Central memory CD8-positive, alpha-beta T cell (primary cell): ENCODE measurements around the gene EPN2.

Experiments
- ATAC-seq: fragments of 150-1000 bp; cut with Tn5 transposase; replicated peaks from 2 replicates; pipeline ENCODE4 v1.10.0; 2022; ENCODE audit warnings: mild to moderate bottlenecking, moderate FRiP score, moderate number of reproducible peaks; ENCODE audit not compliant: poor library complexity, severe bottlenecking; ENCODE audit errors: extremely low read depth
- DNase-seq, 2 donors: peaks; one replicate each; pipeline ENCODE4 v3.0.0; 2021; ENCODE audit warnings: low spot score in 2 of 2
- H3K27ac Mint-ChIP-seq: one replicate; pipeline ENCODE4 v1.8.0; 2022; ENCODE audit warnings: low read depth, mild to moderate bottlenecking, moderate library complexity, mixed read lengths
- H3K27me3 Mint-ChIP-seq: one replicate; pipeline ENCODE4 v1.8.0; 2022; ENCODE audit warnings: mixed read lengths
- H3K36me3 Mint-ChIP-seq: one replicate; pipeline ENCODE4 v1.8.0; 2022; ENCODE audit warnings: mild to moderate bottlenecking, moderate library complexity, mixed read lengths; ENCODE audit not compliant: insufficient read depth
- H3K4me1 Mint-ChIP-seq: one replicate; pipeline ENCODE4 v1.8.0; 2022; ENCODE audit warnings: mixed read lengths
- H3K4me3 Mint-ChIP-seq: one replicate; pipeline ENCODE4 v1.8.0; 2022; ENCODE audit warnings: mild to moderate bottlenecking, moderate library complexity, mixed read lengths
- H3K9me3 Mint-ChIP-seq: one replicate; pipeline ENCODE4 v1.8.0; 2022; ENCODE audit warnings: mixed read lengths

The EPN2 gene

GRCh38 chr17:19316761-19317358 lies 79.7 kb downstream of the EPN2 start:
- Mint-ChIP-seq H3K4me3 (no peak overlapping the region), H3K4me1 (no peaks in the 10 kb centered on the region), H3K36me3 (no peaks in the 10 kb centered on the region), H3K27me3 (no peaks in the 10 kb centered on the region), H3K27ac (no peak overlapping the region), H3K9me3 (no peaks in the 10 kb centered on the region)
- ATAC-seq (no peak), DNase-seq (no peak)

- no peak for ATAC-seq
Measured at GRCh38 chr17:19317359-19318095, 80.4 kb downstream of the EPN2 start.

GRCh38 chr17:19318611-19319010 lies 81.4 kb downstream of the EPN2 start:
- H3K27me3 Mint-ChIP-seq: no peaks in the 10 kb centered on the region

More at GRCh38 chr17:19317359-19318095, 80.4 kb downstream of the EPN2 start:
- no peaks in the 10 kb centered on the region for H3K4me1 Mint-ChIP-seq
- no peak overlapping the region for H3K27ac Mint-ChIP-seq
- H3K27me3 Mint-ChIP-seq: no peaks in the 10 kb centered on the region
- H3K36me3 Mint-ChIP-seq: no peaks in the 10 kb centered on the region
- no peak overlapping the region for H3K4me3 Mint-ChIP-seq
- H3K9me3 Mint-ChIP-seq: no peaks in the 10 kb centered on the region
- DNase-seq: no peak

GRCh38 chr17:19319771-19320505 lies 82.8 kb downstream of the EPN2 start:
- Mint-ChIP-seq H3K27ac (no peak overlapping the region), H3K4me3 (no peak overlapping the region), H3K27me3 (no peaks in the 10 kb centered on the region), H3K4me1 (no peaks in the 10 kb centered on the region), H3K9me3 (no peaks in the 10 kb centered on the region), H3K36me3 (no peaks in the 10 kb centered on the region)
- DNase-seq: no peak
- no peak for ATAC-seq

More at GRCh38 chr17:19318611-19319010, 81.4 kb downstream of the EPN2 start:
- H3K4me1 Mint-ChIP-seq: no peaks in the 10 kb centered on the region
- DNase-seq: no peak
- no peaks in the 10 kb centered on the region for H3K36me3 Mint-ChIP-seq
- ATAC-seq: no peak
- no peak overlapping the region for H3K27ac Mint-ChIP-seq
- no peaks in the 10 kb centered on the region for H3K9me3 Mint-ChIP-seq
- no peak overlapping the region for H3K4me3 Mint-ChIP-seq

GRCh38 chr17:19320876-19321275 lies 83.7 kb downstream of the EPN2 start:
- no peak for ATAC-seq
- no peak for DNase-seq
- Mint-ChIP-seq H3K9me3 (no peaks in the 10 kb centered on the region), H3K4me1 (no peaks in the 10 kb centered on the region), H3K27ac (no peak overlapping the region), H3K4me3 (no peak overlapping the region), H3K27me3 (no peaks in the 10 kb centered on the region), H3K36me3 (no peaks in the 10 kb centered on the region)

GRCh38 chr17:19321481-19322128 lies 84.4 kb downstream of the EPN2 start:
- H3K4me3 Mint-ChIP-seq: no peak overlapping the region
- ATAC-seq (no peak), DNase-seq (no peak)
- H3K27ac Mint-ChIP-seq: no peak overlapping the region
- H3K27me3 Mint-ChIP-seq: no peaks in the 10 kb centered on the region
- H3K9me3 Mint-ChIP-seq: no peaks in the 10 kb centered on the region
- no peaks in the 10 kb centered on the region for H3K36me3 Mint-ChIP-seq
- H3K4me1 Mint-ChIP-seq: no peaks in the 10 kb centered on the region

GRCh38 chr17:19322129-19322505 lies 85.0 kb downstream of the EPN2 start:
- H3K36me3 Mint-ChIP-seq: no peaks in the 10 kb centered on the region
- H3K27ac Mint-ChIP-seq: no peak overlapping the region
- no peaks in the 10 kb centered on the region for H3K4me1 Mint-ChIP-seq
- no peaks in the 10 kb centered on the region for H3K9me3 Mint-ChIP-seq
- DNase-seq (no peak), ATAC-seq (no peak)
- H3K27me3 Mint-ChIP-seq: no peaks in the 10 kb centered on the region
- H3K4me3 Mint-ChIP-seq: no peak overlapping the region

- no peak for ATAC-seq
- H3K27me3 Mint-ChIP-seq: no peaks in the 10 kb centered on the region
- no peaks in the 10 kb centered on the region for H3K9me3 Mint-ChIP-seq
- no peak overlapping the region for H3K4me3 Mint-ChIP-seq
- no peaks in the 10 kb centered on the region for H3K36me3 Mint-ChIP-seq
- no peak for DNase-seq
- no peaks in the 10 kb centered on the region for H3K4me1 Mint-ChIP-seq
- H3K27ac Mint-ChIP-seq: no peak overlapping the region
Measured at GRCh38 chr17:19322861-19323260, 85.7 kb downstream of the EPN2 start.

GRCh38 chr17:19325542-19325941 lies 88.4 kb downstream of the EPN2 start:
- no peaks in the 10 kb centered on the region for H3K4me1 Mint-ChIP-seq
- H3K27me3 Mint-ChIP-seq: no peaks in the 10 kb centered on the region
- H3K9me3 Mint-ChIP-seq: no peaks in the 10 kb centered on the region
- no peak for ATAC-seq
- DNase-seq: no peak
- no peak overlapping the region for H3K27ac Mint-ChIP-seq
- H3K36me3 Mint-ChIP-seq: no peaks in the 10 kb centered on the region
- no peak overlapping the region for H3K4me3 Mint-ChIP-seq

- DNase-seq (no peak), ATAC-seq (no peak)
- no peaks in the 10 kb centered on the region for H3K27me3 Mint-ChIP-seq
- H3K36me3 Mint-ChIP-seq: peaks cover 2% of the 10 kb centered on the region
- no peaks in the 10 kb centered on the region for H3K4me1 Mint-ChIP-seq
- no peaks in the 10 kb centered on the region for H3K9me3 Mint-ChIP-seq
- no peak overlapping the region for H3K27ac Mint-ChIP-seq
- H3K4me3 Mint-ChIP-seq: no peak overlapping the region
Measured at GRCh38 chr17:19327031-19327783, 90.0 kb downstream of the EPN2 start.

- no peak overlapping the region for H3K27ac Mint-ChIP-seq
- no peaks in the 10 kb centered on the region for H3K4me1 Mint-ChIP-seq
- no peaks in the 10 kb centered on the region for H3K27me3 Mint-ChIP-seq
- H3K36me3 Mint-ChIP-seq: peaks cover 2% of the 10 kb centered on the region
- H3K9me3 Mint-ChIP-seq: no peaks in the 10 kb centered on the region
- no peak for DNase-seq
- ATAC-seq: no peak
- no peak overlapping the region for H3K4me3 Mint-ChIP-seq
Measured at GRCh38 chr17:19328441-19329061, 91.4 kb downstream of the EPN2 start.

GRCh38 chr17:19329136-19329535 lies 92.0 kb downstream of the EPN2 start:
- Mint-ChIP-seq H3K27me3 (no peaks in the 10 kb centered on the region), H3K27ac (no peak overlapping the region), H3K9me3 (no peaks in the 10 kb centered on the region), H3K36me3 (peaks cover 2% of the 10 kb centered on the region), H3K4me3 (no peak overlapping the region), H3K4me1 (no peaks in the 10 kb centered on the region)
- DNase-seq (no peak), ATAC-seq (no peak)
